ENCODE results near the gene JPT2.

DNA sequence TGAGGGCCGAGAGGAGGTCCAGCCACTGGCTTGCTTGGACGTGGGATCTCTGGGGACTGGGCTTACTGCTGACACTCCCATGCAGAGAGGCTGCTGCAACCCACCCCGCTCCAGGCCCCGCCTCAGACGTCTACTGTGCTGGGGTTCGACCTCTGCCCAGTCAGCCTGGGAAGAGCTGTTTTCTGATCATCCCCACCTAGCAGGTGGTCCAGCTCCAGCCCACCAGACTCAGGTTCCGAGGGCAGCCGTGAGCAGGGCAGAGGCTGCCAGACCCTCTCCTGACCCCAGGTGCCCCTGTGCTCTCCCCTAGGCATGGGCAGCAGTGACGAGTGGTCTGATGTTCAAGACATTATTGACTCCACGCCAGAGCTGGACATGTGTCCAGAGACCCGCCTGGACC, 69.9 kb downstream of the JPT2 start:
- TF ChIP-seq, protein P1, sequence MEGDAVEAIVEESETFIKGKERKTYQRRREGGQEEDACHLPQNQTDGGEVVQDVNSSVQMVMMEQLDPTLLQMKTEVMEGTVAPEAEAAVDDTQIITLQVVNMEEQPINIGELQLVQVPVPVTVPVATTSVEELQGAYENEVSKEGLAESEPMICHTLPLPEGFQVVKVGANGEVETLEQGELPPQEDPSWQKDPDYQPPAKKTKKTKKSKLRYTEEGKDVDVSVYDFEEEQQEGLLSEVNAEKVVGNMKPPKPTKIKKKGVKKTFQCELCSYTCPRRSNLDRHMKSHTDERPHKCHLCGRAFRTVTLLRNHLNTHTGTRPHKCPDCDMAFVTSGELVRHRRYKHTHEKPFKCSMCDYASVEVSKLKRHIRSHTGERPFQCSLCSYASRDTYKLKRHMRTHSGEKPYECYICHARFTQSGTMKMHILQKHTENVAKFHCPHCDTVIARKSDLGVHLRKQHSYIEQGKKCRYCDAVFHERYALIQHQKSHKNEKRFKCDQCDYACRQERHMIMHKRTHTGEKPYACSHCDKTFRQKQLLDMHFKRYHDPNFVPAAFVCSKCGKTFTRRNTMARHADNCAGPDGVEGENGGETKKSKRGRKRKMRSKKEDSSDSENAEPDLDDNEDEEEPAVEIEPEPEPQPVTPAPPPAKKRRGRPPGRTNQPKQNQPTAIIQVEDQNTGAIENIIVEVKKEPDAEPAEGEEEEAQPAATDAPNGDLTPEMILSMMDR (IDR thresholded peaks at IDR 0.05; ENCODE audit: insufficient read depth, low read length, poor library complexity, severe bottlenecking): no peak
- no peak for TF ChIP-seq EZH2phosphoT487 (conservative IDR thresholded peaks at IDR 0.05; ENCODE audit: low read length)

Data from SU-DHL-6 (cell line).